ENCODE measurements around the gene RPS6KC1.
A peak's percentile ranks its signal among the peaks of the same experiment; 100 is the strongest.
"Not testable (repeated sequence)": the region's sequence is repeated elsewhere in the genome, so short reads cannot be mapped to it uniquely, and the experiment has no call there.

RPS6KC1 gene

DNA sequence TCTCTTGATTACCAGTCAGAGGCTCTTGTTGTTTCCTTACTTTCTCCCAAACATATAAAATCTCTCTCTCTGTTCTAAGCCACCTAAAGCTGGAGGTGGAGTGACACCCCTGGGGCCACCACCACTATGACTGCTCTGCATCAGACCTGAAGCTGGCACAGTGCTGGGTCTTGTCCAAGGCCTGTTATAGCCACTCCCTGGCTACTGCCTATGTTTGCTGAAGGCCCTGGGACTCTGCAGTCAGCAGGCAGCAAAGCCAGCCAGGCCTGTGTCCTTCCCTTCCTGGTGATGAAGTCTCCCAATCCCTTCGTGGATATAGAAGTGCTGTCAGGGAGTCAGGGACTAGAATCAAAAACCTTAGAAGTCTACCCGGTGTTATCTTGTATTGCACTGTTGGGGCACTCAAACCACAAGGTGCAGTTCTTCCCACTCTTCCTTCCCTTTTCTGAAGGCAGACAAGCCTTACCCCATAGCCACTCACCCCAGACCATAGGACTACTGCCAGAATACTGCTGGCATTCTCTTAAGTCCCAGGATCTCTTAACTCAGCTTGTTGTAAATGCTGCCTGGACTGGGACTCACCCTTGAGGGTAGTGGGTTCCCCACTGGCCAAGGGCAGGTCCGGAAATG lies 103.1 kb downstream of the RPS6KC1 start:
- DNase-seq: no peak

DNA sequence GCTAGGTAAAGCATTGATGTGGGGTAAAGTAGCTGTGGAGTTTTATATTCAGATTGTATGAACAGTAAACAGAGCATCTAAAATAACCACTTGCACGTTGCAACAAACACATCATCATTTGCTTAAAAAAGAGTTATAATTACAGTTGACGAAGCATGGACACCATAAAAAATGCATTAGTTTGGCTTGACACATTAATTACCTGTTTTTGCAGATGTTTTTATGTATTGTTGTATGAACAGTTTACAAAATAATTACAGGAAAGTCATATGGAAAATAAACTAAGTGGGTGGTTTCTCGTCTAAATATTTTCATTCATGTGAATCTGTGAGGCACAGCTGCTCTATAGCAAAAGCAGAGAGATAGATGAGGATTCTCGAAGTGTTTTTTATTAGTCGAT lies 108.3 kb downstream of the RPS6KC1 start:
- no peak for DNase-seq

DNA sequence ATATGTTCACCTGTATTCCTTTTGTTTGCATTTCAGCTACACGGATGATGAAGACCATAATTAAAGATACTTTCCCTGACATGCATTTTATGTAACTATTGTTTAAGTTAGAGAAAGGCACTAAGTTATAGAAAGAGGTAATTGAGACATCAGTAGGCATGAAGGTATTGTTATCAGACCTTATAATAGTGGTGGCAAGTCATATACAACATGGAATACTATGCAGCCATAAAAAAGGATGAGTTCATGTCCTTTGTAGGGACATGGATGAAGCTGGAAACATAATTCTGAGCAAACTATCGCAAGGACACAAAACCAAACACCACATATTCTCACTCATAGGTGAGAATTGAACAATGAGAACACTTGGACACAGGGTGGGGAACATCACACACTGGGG lies 109.4 kb downstream of the RPS6KC1 start:
- DNase-seq: not testable (repeated sequence)

DNA sequence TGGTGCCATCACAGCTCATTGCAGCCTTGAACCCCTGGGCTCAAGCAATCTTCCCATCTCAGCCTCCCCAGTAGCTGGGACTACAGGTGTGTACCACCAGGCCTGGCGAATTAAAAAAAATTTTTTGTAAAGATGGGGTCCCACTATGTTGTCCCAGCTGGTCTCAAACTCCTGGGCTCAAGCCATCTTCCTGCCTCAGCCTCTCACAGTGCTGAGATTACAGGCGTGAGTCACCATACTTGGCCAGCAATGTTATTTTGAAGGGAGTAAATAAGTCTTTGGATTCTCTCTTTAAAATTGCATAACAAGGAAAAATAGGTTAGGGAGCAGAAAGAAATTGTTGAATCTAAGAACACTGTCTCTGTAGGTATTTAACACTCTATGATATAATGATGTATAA lies 111.3 kb downstream of the RPS6KC1 start:
- DNase-seq: no peak

DNA sequence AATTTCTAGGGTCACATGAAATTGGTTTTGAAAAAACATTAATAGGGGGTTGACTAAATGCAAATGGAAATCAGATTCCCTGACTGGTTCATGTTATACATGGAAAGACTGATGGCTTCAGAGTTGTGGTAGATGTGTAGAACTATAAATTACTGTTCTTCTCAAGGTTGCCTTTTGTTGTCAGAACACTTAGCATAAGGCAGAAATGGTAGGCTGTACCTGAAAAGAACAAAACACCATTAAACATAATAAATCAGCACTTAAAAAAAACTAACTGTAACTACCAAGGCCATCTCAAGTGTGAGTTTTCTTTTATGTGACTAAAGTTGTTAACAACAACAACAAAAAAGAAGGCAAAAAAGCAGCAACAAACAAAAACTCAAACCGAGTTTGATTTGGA lies 111.8 kb downstream of the RPS6KC1 start:
- no peak for DNase-seq

DNA sequence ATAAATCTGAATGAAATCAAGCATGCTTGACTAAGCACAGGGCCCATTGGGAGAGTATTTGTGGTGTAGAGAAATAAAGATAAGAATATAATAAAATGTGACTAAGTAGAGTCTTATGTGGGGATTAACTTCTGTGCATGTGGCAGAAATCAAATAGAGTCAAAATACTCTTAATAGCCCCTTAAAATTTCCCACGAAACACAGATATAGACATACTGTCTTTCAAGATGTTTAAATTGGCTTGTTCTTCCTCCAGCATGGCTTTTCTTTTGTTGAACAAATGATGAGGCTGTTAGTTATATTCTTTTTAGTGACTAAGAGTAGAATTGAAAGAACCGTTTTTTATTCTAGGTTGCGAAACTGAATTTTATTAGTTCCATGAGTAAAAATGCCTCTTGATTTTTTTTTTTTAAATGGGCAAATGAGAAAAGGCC lies 112.3 kb downstream of the RPS6KC1 start:
- DNase-seq: no peak

DNA sequence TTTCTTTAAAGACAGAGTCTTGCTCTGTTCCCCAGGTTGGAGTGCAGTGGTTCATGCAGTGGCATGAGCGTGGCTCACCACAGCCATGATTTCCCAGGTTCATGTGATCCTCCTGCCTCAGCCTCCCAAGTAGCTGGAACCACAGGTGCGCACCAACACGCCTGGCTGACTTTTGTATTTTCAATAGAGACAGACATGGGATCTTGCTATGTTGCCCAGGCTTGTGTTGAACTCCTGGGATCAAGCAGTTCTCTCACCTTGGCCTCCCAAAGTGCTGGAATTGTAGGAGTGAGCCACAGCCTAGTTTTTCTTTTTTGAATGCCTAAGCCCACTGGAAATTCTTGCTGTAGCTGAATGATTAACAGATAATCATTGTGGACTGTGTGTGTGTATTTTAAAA lies 113.5 kb downstream of the RPS6KC1 start:
- DNase-seq: no peak

DNA sequence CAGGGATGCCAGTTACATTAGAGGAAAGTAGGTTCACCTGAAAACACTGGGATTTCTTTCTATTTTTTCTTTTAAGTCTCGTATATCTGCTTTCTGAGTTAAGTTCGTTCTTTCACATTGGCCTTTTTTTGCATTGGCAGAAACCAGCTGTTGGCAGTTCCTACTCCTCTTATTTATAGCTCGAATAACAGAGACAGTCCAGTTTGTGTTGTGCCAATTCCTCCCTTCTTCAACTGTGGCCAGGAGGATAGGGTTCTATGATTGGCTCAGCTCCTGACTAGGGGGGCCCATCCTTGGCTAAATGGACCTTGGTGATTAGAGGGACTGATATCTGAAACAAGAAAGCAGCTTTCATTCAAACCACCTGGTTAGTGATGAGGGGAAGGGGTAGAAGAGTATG lies 115.8 kb downstream of the RPS6KC1 start:
- peak in 1 of 51 donors; percentile 8 for DNase-seq

DNA sequence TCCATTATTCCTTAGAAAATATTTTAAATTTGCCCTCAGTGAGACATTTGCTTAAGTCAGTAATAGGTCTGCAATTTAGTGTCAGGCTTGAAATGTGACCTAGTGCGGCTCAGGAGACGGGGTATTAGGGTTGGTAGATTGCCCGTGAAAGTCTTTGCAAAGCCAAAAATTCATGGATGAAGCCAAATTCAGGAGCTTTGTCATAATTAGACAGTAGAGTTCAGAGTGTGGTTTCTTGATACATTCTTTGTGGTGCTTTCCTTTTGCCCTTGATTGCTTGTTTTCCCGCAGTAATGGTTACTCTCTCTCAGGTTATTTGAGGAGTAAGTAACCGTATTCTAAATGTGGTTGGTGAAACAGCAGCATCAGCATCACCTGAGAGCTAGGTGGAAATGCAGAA lies 120.7 kb downstream of the RPS6KC1 start:
- no peak for DNase-seq

DNA sequence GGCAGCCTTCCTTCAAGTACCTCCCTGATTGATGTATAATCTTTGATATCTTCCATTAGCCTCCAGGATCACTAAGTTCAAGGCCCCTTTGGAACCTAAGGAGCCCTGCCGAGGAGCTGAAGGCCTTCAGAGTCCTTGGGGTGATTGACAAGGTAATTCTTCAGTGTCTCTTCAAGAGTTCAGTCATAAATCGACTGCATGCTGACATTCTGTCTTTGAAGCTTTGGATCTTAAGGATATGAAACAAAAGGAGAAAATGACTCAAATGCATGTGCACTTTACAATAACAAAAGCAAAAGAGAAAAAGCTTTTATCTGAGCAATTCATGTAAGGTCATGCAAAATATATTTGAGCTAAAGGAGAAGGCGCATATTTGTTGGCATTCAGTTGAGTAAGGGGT lies 125.3 kb downstream of the RPS6KC1 start:
- no peak for DNase-seq

DNA sequence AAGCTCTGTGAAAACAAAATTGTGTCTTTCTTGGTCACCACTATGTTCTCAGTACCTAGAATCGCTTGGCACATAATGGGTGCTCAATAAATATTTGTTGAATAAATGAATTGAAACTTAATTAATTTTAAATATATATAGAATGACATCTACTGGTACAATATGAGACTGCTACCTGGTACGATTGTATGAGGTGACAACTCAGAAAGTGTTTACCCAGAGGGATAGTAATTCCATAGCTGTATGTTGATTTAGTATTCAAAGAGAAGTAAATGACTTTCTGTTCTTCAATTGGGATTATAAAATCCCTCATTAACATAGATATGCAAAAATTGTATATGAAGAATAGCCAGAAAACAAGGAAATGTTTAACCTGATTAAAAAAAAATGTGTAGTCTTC lies 128.7 kb downstream of the RPS6KC1 start:
- no peak for DNase-seq

DNA sequence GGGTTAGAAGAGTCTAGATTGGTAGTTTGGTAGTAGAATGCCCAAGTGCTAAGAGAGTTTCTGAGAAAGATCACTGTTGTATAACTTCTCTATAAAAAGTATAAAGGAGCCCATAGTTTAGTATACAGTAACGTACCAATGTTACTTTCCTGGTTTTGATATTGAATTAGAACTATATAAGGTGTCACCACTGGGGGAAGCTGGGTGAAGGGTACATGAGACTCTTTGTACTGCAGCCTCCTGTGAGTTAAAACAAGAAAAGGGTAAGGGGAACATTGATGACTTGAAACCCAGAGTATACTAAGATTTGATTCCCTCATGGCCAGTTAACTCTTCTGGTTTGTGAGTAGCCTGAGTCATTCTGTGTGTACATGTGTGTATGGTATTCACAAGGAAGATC lies 129.8 kb downstream of the RPS6KC1 start:
- DNase-seq: no peak

DNA sequence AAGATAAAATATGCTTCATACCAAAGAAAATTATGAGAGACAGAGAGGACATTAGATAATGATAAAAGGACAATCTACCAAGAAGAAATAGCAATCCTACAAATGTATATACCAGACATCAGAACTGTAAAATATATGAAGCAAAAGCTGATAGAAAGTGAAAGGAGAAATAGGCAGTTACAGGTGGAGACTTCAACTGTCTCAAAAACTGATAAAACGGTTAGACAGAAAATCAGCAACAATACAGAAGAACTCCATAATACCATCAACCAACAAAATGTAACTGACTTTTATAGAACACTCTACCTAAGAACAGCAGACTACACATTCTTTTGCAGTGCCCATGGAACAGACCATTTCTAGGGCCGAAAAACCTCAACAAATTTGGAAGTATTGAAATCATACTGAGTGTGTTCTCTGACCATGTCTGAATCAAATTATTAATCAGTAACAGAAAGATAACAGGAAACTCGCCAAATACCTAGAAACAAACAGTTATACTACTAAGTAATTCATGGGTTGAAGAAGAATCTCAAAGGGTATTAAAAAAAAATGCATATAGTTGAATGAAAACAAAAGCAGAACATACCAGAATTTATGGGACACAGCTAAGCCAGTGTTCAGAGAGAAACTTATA lies 132.1 kb downstream of the RPS6KC1 start:
- DNase-seq: no peak

DNA sequence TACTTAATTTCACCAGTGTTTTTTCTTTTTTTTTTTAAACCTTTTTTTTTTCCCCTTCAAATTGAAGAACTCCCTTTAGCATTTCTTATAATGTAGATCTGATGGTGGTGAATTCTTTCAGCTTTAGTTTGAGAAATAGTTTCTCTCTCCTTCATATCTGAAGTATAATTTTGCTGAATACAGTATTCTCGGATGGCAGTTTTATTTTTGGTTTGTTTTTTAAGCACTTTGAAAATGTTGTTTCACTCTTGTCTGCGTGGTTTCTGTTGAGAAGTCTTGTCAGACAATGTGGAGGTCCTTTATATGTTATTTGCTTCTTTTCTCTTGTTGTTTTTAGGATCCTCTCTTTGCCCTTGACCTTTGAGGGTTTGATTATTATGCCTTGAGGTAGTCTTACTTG lies 135.1 kb downstream of the RPS6KC1 start:
- no peak for DNase-seq

DNA sequence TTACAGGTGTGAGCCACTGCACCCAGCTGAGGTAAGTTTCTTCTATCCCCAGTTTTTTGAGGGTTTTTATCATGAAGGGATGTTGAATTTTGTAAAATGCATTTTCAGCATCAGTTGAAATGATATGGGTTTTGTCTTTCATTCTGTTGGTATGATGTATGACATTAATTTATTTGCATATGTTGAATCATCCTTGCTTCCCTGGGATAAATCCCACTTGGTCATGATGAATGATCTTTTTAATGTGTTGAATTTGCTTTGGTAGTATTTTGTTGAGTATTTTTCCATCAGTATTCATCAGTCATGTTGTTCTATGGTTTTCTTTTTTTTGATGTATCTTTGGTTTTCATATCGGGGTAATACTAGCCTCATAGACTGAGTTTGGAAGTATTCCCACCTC lies 141.0 kb downstream of the RPS6KC1 start:
- DNase-seq: no peak

DNA sequence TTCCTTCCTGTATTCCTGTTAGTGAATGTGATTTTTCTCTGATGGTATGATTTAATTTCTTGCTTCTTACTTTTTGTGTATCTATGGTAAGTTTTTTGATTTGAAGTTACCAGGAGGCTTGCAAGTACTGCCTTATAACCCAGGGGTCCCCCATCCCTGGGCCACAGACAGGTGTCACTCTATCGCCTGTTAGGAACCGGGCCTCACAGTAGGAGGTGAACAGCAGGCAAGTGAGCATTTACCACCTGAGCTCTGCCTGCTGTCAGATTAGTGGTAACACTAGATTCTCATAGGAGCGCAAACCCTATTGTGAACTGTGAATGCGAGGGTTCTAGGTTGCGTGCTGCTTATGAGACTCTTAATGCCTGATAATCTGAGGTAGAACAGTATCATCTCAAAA lies 143.3 kb downstream of the RPS6KC1 start:
- no peak for DNase-seq

DNA sequence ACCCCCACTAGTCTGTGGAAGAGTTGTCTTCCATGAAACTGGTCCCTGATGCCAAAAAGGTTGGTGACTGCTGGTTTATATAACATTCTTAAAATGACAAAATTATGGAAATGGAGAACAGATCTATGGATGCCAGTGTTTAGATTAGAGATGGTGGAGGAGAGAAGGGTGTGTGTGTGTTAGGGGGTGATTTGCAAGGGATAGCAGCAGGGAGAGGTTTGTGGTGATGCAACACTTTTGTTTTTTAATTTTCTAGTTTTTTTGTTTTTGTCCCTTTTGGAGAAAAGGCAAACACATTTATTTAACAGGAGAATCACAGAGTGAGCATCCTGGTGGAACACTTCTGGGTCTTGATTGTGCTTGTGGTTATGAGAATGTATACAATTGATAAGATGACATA lies 143.8 kb downstream of the RPS6KC1 start:
- DNase-seq: no peak

DNA sequence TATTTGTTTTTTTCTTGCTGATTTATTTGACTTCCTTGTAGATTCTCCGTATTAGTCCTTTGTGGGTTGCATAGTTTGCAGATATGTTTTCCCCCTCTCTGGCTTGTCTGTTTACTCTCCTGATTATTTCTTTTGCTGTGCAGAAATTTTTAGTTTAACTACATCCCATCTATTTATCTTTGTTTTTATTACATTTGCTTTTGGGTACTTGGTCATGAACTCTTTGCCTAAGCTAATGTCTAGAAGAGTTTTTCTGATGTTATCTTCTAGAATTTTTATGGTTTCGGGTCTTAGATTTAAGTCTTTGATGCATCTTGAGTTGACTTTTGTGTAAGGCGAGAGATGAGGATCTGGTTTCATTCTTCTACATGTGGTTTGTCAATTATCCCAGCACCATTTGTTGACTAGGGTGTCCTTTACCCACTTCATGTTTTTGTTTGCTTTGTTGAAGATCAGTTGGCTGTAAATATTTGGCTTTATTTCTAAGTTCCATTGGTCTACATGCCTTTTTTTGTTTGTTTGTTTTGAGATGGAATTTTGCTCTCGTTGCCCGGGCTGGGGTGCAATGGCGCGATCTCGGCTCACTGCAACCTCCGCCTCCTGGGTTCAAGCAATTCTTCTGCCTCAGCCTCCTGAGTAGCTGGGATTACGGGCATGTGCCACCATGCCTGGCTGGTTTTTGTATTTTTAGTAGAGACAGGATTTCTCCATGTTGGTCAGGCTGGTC lies 145.4 kb downstream of the RPS6KC1 start:
- DNase-seq: not testable (repeated sequence)

DNA sequence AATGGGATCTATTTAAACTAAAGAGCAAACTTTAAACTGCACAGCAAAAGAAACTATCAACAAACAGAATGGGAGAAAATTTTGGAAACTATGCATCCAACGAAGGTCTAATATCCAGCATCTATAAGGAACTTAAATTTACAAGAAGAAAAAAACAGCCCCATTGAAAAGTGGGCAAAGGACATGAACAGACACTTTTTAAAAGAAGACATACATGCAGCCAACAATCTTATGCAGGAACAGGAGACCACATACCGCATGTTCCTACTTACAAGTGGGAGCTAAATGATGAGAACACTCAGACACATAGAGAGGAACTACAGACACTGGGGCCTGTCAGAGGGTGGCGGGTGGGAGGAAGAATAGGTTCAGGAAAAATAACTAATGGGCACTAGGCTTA lies 149.6 kb downstream of the RPS6KC1 start:
- no peak for DNase-seq

DNA sequence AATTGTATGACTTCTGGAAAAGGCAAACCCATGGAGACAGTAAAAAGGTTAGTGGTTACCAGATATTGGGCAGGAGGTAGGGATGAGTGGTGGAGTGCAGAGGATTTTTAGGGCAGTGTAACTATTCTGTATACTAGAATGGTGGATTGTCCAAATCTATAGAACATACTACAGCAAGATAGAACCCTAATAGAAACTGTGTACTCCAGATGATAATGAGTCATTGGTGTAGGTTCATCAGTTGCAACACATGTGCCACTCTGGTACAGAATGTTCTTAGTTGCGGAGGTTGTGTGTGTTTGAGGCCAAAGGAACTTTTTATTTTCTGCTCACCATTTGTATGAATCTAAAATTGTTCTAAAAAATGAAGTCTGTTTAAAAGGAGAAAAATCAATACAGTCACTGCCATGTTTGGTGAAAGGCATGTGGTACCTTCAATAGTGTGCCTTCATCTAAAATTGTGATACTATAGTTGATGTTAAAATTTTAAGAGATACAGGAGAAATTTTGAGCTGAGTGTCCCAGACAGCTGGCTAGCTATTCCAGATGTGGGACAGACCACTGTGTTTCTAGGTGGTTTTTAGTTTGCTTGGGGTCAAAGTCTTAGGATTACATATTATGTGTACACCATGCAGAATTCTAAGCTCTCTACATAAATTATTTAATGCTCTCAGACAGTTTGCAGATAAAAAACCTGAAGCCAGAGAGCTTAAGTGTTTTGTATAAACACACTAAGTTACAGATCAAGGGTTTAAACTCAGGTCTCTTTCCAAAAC lies 150.5 kb downstream of the RPS6KC1 start:
- DNase-seq: no peak

DNA sequence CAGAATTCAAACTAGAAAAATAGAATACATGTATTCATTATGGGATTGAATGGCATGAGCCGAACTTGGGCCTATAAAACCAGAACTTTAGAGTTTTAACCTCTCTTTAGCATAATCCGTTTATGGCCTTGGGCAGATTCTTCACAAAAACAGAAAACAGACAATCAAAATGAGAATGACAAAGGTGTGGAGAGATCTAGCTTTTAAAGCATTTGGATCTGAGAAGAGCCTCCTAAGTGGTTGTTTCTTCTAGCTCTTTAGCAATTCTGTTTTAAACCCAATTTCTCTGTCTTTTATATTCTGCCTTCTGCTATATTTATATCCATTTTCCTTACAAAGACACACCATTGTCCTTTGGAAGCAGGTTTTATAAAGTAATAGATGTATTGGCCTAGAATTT lies 160.2 kb downstream of the RPS6KC1 start:
- DNase-seq: no peak

DNA sequence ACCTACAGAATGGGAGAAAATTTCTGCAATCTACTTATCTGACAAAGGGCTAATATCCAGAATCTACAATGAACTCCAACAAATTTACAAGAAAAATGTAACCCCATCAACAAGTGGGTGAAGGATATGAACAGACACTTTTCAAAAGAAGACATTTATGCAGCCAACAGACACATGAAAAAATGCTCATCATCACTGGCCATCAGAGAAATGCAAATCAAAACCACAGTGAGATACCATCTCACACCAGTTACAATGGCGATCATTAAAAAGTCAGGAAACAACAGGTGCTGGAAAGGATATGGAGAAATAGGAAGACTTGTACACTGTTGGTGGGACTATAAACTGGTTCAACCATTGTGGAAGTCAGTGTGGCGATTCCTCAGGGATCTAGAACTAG lies 168.0 kb downstream of the RPS6KC1 start:
- not testable (repeated sequence) for DNase-seq

Measured in hypothalamus (tissue), 51 donors.